C4-2B (cell line): ENCODE measurements around the gene LCN6.
"Not testable (repeated sequence)": the region's sequence is repeated elsewhere in the genome, so short reads cannot be mapped to it uniquely, and the experiment has no call there.

Source experiments
- H3K27ac ChIP-seq: fragments of 450-650 bp; 2 replicates; pipeline ENCODE4 v1.5.1; 2017
- ZFX ChIP-seq: fragments of 450-650 bp; IDR thresholded peaks from 2 replicates; pipeline ENCODE4 v1.6.1; 2017
- TF ChIP-seq, protein P1 (sequence below): fragments of 450-650 bp; conservative IDR thresholded peaks from 2 replicates; pipeline ENCODE4 v1.5.1; 2017; ENCODE audit warnings: mild to moderate bottlenecking

Gene LCN6

DNA sequence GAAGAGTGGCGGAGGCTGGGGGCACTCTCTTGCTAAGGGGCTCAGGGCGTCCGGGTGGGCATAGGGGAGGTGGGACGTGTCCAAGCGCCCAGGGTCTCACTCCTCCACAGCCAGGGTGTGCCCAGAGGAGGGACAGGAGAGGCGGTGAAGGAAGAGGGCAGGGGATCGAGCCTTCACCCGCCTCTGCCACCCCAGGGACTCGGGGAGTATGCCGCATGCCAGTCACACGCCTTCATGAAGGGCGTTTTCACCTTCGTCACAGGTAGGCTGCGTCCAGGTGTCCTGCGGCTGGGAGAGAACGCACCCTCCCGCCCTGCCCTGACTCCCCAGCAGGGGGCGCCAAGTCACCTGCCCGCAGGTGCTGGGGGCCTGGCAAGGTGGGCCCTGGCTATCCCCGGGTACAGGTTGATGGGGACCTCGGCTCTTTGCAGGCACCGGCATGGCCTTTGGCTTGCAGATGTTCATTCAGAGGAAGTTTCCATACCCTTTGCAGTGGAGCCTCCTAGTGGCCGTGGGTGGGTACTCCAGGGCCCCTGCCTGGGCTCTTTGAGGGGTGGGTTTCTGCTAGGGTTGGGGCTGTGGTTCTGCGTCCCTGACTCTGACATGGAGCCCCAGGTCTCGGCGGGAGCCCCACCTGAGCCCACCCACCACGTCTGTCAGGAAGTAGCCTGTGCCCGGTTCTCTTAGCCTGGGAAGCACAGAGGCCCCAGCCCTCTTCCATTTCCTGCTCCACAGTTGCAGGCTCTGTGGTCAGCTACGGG is 43.4 kb upstream of the LCN6 start:
- TF ChIP-seq, protein P1, sequence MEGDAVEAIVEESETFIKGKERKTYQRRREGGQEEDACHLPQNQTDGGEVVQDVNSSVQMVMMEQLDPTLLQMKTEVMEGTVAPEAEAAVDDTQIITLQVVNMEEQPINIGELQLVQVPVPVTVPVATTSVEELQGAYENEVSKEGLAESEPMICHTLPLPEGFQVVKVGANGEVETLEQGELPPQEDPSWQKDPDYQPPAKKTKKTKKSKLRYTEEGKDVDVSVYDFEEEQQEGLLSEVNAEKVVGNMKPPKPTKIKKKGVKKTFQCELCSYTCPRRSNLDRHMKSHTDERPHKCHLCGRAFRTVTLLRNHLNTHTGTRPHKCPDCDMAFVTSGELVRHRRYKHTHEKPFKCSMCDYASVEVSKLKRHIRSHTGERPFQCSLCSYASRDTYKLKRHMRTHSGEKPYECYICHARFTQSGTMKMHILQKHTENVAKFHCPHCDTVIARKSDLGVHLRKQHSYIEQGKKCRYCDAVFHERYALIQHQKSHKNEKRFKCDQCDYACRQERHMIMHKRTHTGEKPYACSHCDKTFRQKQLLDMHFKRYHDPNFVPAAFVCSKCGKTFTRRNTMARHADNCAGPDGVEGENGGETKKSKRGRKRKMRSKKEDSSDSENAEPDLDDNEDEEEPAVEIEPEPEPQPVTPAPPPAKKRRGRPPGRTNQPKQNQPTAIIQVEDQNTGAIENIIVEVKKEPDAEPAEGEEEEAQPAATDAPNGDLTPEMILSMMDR: peak; percentile 100
- TF ChIP-seq ZFX: no peak
- H3K27ac ChIP-seq: peak overlapping the region; percentile 97

DNA sequence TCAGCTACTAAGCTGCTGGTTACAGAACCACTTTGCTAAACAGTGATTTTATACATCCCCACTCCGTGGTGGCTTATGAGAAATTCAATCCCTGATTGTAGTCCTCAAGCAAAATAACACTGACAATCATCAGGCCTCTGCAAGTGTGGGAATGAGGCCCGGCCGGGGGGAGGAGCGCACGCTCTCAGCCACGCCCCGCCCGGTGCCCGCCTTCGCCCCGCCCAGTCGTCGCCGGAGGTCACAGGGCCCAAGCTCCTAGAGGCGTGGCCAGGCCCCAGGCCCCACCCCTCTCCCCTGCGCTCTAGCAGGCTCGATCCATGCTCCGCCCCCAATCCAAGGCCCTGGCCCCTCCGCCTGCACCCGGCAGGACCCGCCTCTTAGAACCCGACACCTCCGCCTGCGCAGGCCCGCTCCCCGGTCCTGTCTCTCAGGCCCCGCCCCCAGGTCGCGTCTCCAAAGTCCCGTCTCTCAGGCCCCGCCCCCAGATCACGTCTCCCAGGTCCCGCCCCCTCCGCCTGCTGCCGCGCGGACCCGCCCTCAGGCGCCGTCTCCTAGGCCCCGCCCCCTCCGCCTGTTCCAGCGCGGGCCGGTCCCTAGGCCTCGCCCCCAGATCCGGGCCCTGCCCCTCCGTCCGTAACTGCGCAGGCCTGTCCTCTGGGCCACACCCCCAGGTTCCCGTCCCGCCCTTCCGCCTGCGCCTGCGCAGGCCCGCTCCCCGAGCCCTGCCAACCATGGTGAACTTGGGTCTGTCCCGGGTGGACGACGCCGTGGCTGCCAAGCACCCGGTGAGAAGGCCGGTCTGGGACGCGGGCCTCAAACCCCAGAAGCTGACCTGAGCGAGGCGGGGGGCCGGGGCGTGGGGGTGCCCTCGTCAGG is 42.6 kb upstream of the LCN6 start, which contains the start of gene TMEM141:
TSS of gene TMEM141 (plus strand) at position 705 of the 876 bp plus-strand sequence. CDS start at position 732, 27 bp downstream.
- H3K27ac ChIP-seq: peak within 1 kb of the TSS; percentile 97
- no peak for TF ChIP-seq ZFX
- TF ChIP-seq, protein P1: no peak

DNA sequence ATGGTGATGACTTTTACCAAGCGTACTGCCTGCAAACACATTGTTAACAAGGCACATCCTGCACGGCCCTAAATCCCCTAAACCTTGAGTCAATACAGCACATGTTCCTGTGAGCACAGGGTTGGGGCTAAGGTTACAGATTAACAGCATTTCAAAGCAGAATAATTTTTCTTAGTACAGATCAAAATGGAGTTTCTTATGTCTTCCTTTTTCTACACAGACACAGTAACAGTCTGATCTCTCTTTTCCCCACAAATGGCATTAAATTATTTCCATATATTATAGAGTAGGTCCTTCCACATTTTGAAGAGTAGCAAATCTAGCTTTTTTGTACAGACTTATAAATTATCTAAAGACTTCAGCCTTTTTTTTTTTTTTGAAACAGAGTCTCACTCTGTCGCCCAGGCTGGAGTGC is 41.2 kb upstream of the LCN6 start:
- TF ChIP-seq, protein P1: no peak
- no peak for TF ChIP-seq ZFX
- peak overlapping the region; percentile 60 for H3K27ac ChIP-seq

DNA sequence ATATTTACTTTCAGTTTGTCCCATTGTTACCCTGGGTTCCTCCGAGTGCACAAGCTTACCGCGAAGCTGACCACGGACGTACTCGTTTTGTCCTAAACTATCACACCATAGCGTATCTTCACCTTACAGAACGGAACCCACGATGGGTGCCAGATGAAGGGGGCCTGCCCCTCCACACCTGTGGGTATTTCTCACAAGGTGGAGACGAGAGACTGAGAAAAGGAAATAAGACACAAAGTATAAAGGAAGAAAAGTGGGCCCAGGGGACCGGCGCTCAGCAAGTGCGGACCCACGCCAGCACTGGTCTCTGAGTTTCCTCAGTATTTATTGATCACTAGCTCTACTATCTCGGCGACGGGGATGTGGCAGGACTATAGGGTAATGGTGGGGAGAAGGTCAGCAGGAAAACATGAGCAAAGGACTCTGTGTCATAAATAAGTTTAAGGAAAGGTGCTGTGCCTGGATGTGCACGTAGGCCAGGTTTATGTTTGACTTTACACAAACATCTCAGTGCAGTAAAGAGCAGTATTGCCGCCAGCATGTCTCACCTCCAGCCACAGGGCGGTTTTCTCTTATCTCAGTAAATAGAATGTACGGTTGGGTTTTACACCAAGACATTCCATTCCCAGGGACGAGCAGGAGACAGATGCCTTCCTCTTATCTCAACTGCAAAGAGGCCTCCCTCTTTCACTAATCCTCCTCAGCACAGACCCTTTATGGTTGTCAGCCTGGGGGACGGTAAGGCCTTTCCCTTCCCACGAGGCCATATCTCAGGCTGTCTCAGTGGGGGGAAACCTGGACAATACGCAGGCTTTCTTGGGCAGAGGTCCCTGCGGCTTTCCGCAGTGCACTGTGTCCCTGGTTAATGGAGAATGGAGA is 40.6 kb upstream of the LCN6 start:
- H3K27ac ChIP-seq: peak overlapping the region; percentile 60

DNA sequence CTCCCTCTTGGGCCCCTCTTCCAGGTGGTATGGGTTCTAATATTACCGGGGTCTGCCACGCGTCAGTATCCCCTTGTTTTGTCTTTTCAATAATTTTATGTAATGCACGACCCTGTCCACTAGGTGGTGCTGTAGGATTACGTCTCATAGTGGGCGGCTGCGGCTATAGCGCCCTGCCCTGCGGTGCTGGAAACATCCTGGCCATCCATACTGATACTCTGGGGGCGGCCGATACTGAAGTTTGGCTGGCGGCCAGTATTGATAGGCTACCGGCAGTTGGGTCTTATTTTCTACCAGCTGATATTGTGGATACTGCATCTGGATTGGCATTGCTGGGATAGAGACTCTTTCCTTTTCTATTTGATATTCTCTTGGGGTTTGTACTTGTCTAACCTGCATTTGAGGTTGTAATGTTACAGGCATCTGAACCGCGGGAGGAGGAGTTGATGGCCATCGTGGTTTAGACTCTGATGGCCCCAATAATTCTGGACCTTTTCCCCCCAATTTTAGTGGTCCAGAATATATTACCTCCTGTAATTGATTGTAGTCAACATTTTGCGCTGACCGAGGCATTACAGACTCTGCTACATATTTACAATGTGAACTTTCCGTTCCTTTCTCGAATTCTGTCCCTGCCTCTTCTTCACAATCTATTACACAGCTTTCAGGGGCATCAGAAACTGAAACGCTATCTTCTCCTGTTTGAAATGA is 39.5 kb upstream of the LCN6 start:
- no peak overlapping the region for H3K27ac ChIP-seq
- TF ChIP-seq, protein P1: peak; percentile 90
- TF ChIP-seq ZFX: no peak

DNA sequence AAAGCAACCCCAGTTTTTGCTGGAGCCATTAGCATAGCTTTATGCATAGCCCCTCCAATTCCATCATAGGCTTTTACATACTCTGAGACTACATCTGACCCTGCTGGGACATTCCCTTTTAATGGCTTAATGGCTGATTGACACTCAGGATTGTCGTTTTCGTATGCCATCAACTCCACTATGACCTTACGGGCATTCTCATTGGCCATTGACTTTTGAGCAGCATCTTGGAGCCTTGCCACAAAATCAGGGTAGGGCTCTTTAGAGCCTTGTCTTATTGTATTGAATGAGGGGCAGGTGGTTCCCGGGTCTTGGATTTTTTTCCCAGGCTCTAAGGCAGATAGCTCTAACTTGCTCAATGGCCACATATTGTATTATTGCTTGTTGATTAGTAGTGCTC is 38.7 kb upstream of the LCN6 start:
- H3K27ac ChIP-seq: not testable (repeated sequence)

DNA sequence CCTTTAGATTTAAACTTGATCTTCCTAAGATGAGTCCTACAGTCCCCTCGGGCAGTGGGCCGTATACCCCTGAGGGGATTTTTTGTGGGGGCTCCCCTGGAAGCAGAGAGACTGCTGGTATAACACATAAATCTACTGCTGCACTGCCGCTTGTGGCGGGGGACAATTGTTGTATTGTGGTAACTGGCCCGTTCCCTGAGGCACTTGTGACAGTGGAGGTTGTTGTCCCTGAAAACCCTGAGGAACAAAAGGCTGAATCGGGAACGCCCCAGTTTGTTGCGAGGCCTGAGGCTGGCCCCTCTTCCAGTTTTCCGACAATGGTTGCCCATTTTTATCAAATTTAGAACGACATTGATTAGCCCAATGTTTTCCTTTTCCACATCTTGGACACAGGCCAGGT is 38.1 kb upstream of the LCN6 start:
- no peak overlapping the region for H3K27ac ChIP-seq
- no peak for TF ChIP-seq ZFX
- TF ChIP-seq, protein P1: no peak

DNA sequence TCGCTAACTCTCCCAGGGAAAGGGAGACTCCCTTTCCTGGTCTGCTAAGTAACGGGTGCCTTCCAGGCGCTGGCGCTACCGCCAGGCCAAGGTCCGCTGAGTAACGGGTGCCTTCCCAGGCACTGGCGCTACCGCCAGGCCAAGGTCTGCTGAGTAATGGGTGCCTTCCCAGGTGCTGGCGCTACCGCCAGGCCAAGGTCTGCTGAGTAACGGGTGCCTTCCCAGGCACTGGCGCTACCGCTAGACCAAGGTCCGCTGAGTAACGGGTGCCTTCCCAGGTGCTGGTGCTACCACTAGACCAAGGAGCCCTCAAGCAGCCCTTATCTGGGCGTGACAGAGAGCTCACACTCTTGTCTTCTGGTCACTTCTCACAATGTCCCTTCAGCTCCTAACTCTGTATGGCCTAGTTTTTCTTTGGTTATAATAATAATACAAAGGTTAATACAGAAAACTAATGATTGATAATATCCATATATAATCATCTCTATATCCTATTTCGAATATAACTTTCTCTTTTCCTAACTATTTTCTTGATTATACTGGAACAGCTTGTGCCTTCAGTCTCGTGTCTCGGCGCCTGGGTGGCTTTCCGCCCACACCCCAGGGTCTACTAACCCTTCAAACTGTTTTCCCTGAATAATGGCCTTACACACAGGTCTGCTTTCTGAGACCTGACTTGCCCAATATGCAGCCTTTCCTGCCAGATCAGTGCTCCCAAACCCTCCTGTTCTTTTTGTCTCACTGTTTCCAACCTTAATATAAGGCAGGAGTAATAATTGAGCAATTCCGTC is 37.4 kb upstream of the LCN6 start:
- not testable (repeated sequence) for H3K27ac ChIP-seq
